Stimulated activated CD8-positive, alpha-beta memory T cell treated with anti-CD3 and anti-CD28 coated beads, Interleukin-15, amount 100 ng/mL, for 24 hours (primary cell): Measurements from ENCODE around the gene GAP43.
"Not testable (repeated sequence)": the region's sequence is repeated elsewhere in the genome, so short reads cannot be mapped to it uniquely, and the experiment has no call there.

Experiments used
- DNase-seq: peaks from one replicate; pipeline ENCODE4 v3.0.0-alpha.2; 2020; ENCODE audit warnings: low read depth

GAP43 gene

GRCh38 chr3:115698851-115699591 lies 75.7 kb downstream of the GAP43 start:
- DNase-seq, result no peak

- DNase-seq, result no peak
These were observed 76.4 kb downstream of the GAP43 start for GRCh38 chr3:115699706-115700105.

GRCh38 chr3:115702598-115702997 lies 79.3 kb downstream of the GAP43 start:
- DNase-seq, result no peak

DNA sequence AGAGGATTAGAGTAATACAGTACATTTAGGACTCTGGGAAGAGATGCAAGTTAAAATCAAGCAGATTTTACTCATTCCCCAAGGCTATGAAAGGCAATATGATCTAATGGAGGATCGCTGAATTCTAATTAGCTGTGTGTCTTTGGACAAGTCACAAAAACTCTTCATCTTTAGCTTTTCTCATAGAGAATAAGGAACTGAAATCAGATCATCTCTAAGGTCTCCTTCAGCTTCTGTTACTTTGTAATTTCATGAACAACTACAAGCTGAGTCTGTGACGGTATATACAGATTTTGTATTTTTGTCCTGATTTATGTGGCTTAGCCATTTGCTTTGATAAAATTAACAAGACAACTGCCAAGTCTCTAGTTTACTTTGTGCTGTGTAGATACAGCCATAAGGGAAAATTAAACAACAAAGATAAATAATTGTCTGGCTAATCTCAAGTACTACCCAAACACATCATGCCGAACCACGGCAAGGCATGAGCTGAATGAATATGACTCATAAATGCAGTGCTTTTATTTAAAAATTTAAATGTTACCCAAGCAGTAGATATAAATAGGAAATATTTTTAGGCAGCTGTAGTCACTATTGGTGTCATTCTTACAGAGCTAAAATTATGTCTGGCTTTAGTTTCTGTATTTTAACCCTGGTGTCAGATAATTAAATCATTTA lies 81.5 kb downstream of the GAP43 start:
- DNase-seq, result no peak

GRCh38 chr3:115706311-115706829 lies 83.1 kb downstream of the GAP43 start:
- DNase-seq, result no peak

GRCh38 chr3:115708540-115708939 lies 85.2 kb downstream of the GAP43 start:
- DNase-seq, result no peak

GRCh38 chr3:115709093-115709492 lies 85.8 kb downstream of the GAP43 start:
- no peak for DNase-seq

DNA sequence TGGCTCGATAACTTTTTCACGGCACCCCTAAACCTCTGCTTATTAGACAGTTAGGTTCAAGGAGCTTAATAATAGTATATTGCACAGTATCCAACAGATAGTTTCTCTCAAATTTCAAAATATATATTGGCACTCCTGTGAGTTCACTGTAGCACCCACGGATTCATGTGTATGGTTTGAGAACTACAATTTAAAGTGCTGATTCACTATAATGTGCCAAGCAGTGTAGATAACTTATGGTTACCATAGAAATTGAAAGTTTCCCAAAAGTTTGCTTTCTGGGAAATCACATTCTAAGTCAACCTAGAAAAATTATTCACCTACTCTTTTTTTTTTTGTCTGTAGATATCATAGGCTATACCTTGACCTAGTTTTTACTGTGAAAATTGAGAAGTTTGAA lies 86.6 kb downstream of the GAP43 start:
- no peak for DNase-seq

- no peak for DNase-seq
These were observed 87.5 kb downstream of the GAP43 start for GRCh38 chr3:115710799-115711198.

GRCh38 chr3:115712871-115713270 lies 89.6 kb downstream of the GAP43 start:
- DNase-seq, result no peak

GRCh38 chr3:115713284-115713683 lies 90.0 kb downstream of the GAP43 start:
- no peak for DNase-seq

DNA sequence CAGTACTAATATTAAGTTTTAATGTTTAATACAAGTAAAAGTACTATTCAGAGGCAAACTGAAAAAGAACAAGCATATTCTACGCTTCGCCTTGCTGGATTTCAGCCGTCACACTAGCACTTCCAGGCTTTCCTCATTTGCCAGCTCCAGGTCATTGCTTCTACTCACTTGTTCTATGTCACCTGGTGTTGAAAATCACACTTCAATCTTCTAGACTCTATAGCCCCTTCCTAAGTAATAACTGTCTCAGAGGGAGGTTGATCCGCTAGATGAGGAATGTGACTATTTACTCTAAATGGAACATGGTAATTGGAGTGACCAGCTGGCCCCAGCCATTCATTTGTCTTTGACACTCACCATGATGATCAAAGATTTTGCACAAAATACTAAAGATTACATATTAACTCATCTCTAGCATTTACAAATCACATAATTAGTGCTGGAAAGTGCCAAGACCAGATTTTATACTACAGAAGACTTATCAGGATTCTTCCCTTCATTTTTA lies 92.0 kb downstream of the GAP43 start:
- DNase-seq, result no peak

GRCh38 chr3:115720983-115721382 lies 97.7 kb downstream of the GAP43 start:
- no peak for DNase-seq

DNA sequence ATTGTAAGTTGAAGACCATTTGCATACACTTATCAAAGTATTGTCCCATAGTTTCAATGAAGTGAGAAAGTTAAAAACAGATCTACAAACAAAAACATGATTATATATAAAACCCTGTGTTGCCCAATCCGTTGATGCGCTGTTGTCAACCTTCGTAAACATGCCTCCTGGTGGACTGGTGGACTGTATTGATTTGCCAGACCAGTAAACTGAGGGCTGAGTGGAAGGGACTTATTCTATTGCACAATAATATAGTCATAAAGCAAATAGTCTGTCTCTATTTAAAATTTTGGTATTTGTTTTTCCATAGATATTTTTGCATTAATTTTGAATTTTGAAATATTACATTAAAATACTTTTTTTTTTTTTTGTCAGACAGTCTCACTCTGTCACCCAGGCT lies 102.5 kb downstream of the GAP43 start:
- DNase-seq, result no peak

- DNase-seq, result no peak
These were observed 103.8 kb downstream of the GAP43 start for GRCh38 chr3:115727135-115727534.

DNA sequence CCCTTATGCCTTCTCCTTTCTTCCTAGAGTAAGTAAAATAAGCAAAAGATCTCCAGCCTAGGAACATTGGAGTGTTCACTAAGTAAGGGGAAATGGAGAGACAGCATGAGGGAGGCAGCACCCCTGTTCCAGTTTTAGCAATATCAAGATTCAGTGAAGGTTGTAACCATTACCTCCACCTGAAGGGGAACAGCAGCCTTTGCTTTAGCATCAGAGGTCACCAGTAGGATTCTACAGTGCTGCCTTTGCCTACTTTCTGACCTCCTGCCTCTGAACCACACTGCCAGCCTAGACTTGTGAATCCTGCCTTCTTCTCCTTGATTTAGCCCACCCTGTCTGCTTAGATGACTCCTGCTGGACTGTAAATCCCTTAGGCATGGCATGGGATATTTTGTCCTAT lies 104.7 kb downstream of the GAP43 start:
- no peak for DNase-seq

- not testable (repeated sequence) for DNase-seq
These were observed 113.0 kb downstream of the GAP43 start for GRCh38 chr3:115736341-115736740.

DNA sequence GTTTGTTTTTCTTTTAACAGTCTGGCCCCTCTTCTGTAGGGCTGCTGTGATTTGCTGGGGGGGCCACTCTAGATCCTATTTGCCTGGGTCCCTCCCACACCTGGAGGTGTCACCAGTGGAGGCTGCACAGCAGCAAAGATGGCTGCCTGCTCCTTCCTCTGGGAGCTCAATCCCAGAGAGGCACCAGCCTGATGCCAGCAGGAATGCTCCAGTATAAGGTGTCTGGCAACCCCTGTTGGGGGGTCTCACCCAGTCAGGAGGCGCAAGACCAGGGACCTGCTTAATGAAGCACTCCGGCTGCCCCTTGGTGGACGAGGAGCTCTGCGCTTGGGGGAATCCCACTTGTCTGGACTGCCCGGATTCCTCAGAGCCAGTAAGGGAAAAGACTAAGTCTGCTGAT lies 118.3 kb downstream of the GAP43 start:
- no peak for DNase-seq

GRCh38 chr3:115744516-115744915 lies 121.2 kb downstream of the GAP43 start:
- not testable (repeated sequence) for DNase-seq

DNA sequence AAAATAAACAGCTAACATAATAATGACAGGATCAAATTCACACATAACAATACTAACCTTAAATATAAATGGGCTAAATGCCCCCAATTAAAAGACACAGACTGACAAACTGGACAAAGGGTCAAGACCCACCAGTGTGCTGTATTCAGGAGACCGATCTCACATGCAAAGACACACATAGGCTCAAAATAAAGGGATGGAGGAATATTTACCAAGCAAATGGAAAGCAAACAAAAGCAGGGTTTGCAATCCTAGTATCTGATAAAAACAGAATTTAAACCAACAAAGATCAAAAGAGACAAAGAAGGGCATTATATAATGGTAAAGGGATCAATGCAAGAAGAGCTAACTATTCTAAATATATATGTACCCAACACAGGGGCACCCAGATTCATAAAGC lies 129.7 kb downstream of the GAP43 start:
- not testable (repeated sequence) for DNase-seq

DNA sequence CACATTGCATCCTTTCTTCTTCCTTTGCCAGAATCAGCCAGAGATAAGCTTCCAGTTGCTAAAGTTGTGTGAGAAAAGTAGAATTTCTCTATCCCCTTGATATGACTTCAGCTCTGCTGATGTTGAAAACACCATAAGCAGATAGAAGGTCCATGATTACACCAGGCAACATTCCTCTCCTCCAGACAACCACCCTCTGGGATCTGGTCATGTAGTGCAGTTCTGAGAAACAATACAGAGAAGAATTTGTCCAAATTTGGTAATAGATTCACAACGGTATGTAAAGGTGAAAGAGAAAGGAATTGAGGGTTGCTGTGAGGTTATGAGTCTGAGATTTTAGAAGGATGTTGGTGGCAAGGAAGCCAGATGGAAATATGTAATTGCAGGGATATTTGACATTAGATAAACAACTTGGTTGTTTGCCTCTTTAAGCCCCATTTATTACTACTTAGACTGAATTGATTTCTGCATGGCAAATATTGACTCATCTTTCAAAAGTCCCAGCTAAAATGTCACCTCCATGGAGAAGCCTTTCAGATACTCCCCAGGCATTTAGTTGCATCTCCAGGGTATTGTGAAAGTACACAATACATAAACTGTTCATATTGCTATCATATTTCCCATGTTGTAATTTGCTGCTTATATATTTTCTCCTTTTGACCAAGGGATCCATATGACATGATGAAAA lies 134.9 kb downstream of the GAP43 start:
- DNase-seq, result no peak

- no peak for DNase-seq
These were observed 137.4 kb downstream of the GAP43 start for GRCh38 chr3:115760716-115761115.

DNA sequence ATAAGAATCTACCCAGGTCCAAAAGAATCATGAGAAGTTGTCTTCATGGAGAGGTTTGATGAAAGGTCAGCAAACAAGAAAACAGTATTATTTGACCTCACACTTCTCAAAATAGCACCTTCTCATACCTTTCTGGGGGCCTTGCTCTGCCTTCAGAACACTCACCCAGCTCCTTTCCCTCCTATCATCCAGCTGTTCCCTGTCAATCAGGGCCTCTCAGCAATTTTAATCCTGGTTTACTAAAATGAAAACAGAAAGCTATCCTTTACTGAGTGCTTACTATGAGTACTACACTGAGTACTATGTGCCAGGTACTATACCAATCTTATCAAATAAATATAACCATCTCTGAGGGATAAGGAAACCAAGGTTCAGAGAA lies 138.6 kb downstream of the GAP43 start:
- DNase-seq, result no peak
